ENCODE data around the gene MBD3L1.

MBD3L1 gene

GRCh38 chr19:8881512-8881911 lies 49.3 kb downstream of the MBD3L1 start:
- no peak for DNase-seq (ENCODE audit: low read depth)

GRCh38 chr19:8884416-8884815 lies 52.2 kb downstream of the MBD3L1 start:
- no peak for DNase-seq (ENCODE audit: low read depth)

- no peak for DNase-seq (ENCODE audit: low read depth)
Measured at GRCh38 chr19:8887364-8887763, 55.2 kb downstream of the MBD3L1 start.

DNA sequence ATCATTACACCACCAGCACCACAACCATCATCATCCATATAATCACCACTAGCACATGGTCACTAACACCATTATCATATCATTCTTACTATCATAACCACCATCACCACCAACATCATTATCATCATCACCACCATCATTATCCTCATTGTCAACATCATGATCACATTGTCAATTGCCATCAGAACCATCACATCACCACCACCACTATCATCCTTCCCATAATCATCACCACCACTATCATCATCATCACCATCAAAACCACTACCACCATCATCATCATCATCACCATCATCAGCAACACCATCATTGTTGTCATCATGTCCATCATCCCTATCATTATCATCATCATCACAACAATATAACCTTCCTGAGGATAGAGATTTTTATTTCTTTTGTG lies 58.1 kb downstream of the MBD3L1 start:
- DNase-seq (ENCODE audit: low read depth) = no peak

Data from amniotic epithelial cell (primary cell).